Gastrocnemius medialis (tissue), 4 donors: Measurements from ENCODE around the gene MAP3K12.

Source experiments
- CTCF ChIP-seq, 5 experiments: fragments of 450-650 bp in 3 of 5; fragments of 200-600 bp in 2 of 5; sonication (generic) in 2 of 5; IDR thresholded peaks in 4 of 5; conservative IDR thresholded peaks in 1 of 5; 1 replicate in 4 of 5; 2 replicates in 1 of 5; pipeline ENCODE4 v1.5.1; 2016 to 2019; ENCODE audit warnings: antibody characterized with exemption in 5 of 5, mild to moderate bottlenecking in 3 of 5, moderate library complexity in 3 of 5
- POLR2A ChIP-seq, 2 donors: fragments of 450-650 bp; IDR thresholded peaks; one replicate each; pipeline ENCODE4 v1.6.1; 2017; ENCODE audit warnings: antibody characterized with exemption in 2 of 2, mild to moderate bottlenecking in 2 of 2, moderate library complexity in 2 of 2

GRCh38 chr12:53532021-53532420 lies 32.8 kb upstream of the MAP3K12 start:
- no peak for TF ChIP-seq POLR2A (IDR thresholded peaks at IDR 0.05)
- TF ChIP-seq CTCF (IDR thresholded peaks at IDR 0.05 in 4 of 5, conservative IDR thresholded peaks at IDR 0.05 in 1 of 5): no peak
